Endothelial cell of umbilical vein (primary cell): ENCODE results near the gene BBLN. TPM values are rescaled to one million over a fixed set of nuclear protein-coding genes. Genes with fewer than 3 reads are reported as not detected.

Source experiments
- BruUV-seq: library from RNA; stranded (reverse); fragments of 400-500 nt; replicated peaks from 2 replicates; lab custom pipeline; 2021; lab: Mats Ljungman, UMichigan
- CTCF ChIA-PET: fragments of 300-600, 350-600 bp; sonication (Branson Sonifier 250); formaldehyde crosslinking; loops from one replicate; lab custom pipeline; 2021; ENCODE audit warnings: antibody characterized with exemption, inconsistent platforms; lab: Charles Lee
- POLR2A ChIA-PET: fragments of 300-600, 350-600 bp; sonication (Branson Sonifier 250); formaldehyde crosslinking; loops from one replicate; lab custom pipeline; 2021; ENCODE audit warnings: antibody characterized with exemption, inconsistent platforms; lab: Charles Lee
- DNase-seq: peaks from one replicate; pipeline ENCODE4 v3.0.0-alpha.2; 2011; ENCODE audit warnings: low read depth, low spot score
- FAIRE-seq: peaks from 2 replicates; lab custom pipeline; 2011; peaks lifted over from hg19 to GRCh38; lab: Jason Lieb, UNC
- H2AFZ ChIP-seq: 2 replicates; pipeline ENCODE4 v1.6.0; 2012; ENCODE audit warnings: low read depth, low read length, control low read depth, inconsistent platforms
- H3K27ac ChIP-seq: 2 replicates; pipeline ENCODE4 v1.5.1; 2011; ENCODE audit warnings: low read depth, mild to moderate bottlenecking, control low read depth, low read length, moderate library complexity; ENCODE audit not compliant: insufficient read depth
- H3K27me3 ChIP-seq, 2 experiments: 2 replicates each; pipeline versions ENCODE4 v1.6.0 to v1.6.1; 2011; ENCODE audit warnings: low read length in 2 of 2, mixed read lengths in 1 of 2; ENCODE audit not compliant: control insufficient read depth in 2 of 2, insufficient read depth in 2 of 2
- H3K36me3 ChIP-seq, 2 experiments: 2 replicates in 1 of 2; 3 replicates in 1 of 2; pipeline ENCODE4 v1.5.1; 2011; ENCODE audit warnings: low read length in 2 of 2, mild to moderate bottlenecking in 1 of 2, moderate library complexity in 1 of 2; ENCODE audit not compliant: control insufficient read depth in 2 of 2, insufficient read depth in 2 of 2; ENCODE audit errors: extremely low read depth in 1 of 2
- H3K4me1 ChIP-seq: 3 replicates; pipeline ENCODE4 v1.5.1; 2011; ENCODE audit warnings: mild to moderate bottlenecking, low read length; ENCODE audit not compliant: control insufficient read depth, insufficient read depth; ENCODE audit errors: extremely low read depth
- H3K4me2 ChIP-seq: 2 replicates; pipeline ENCODE4 v1.6.1; 2011; ENCODE audit warnings: low read length, control low read depth, mixed read lengths; ENCODE audit not compliant: insufficient read depth
- H3K4me3 ChIP-seq, 3 experiments: fragments of 200-600 bp in 1 of 3; sonication (generic), shearing (Covaris generic) in 1 of 3; replicated peaks in 1 of 3; 2 replicates each; pipeline ENCODE4 v1.5.1; 2011 to 2016; ENCODE audit warnings: control low read depth in 3 of 3, low read length in 3 of 3, mild to moderate bottlenecking in 2 of 3, inconsistent platforms in 1 of 3, low read depth in 1 of 3, moderate library complexity in 1 of 3; ENCODE audit not compliant: insufficient read depth in 1 of 3
- H3K79me2 ChIP-seq: 2 replicates; pipeline ENCODE4 v1.6.0; 2012; ENCODE audit warnings: low read length, inconsistent platforms; ENCODE audit not compliant: control insufficient read depth, insufficient read depth
- H3K9ac ChIP-seq: replicated peaks from 2 replicates; pipeline ENCODE3; 2011; ENCODE audit warnings: low read length, control low read depth; ENCODE audit not compliant: insufficient read depth; ENCODE audit errors: extremely low read depth
- H3K9me1 ChIP-seq: replicated peaks from 3 replicates; pipeline ENCODE4 v1.6.0; 2011; ENCODE audit warnings: mild to moderate bottlenecking, low read length; ENCODE audit not compliant: control insufficient read depth, insufficient read depth; ENCODE audit errors: extremely low read depth
- H3K9me3 ChIP-seq: replicated peaks from 2 replicates; pipeline ENCODE4 v1.5.1; 2012; ENCODE audit warnings: low read length, inconsistent platforms; ENCODE audit not compliant: control insufficient read depth, insufficient read depth
- H4K20me1 ChIP-seq: replicated peaks from 2 replicates; pipeline ENCODE3; 2011; ENCODE audit warnings: mild to moderate bottlenecking, low read length; ENCODE audit not compliant: control insufficient read depth, insufficient read depth; ENCODE audit errors: extremely low read depth
- GATA2 ChIP-seq: IDR thresholded peaks from 2 replicates; pipeline ENCODE4 v1.7.0; 2011; ENCODE audit warnings: low read depth, mild to moderate bottlenecking, moderate library complexity, mixed read lengths, low read length; ENCODE audit not compliant: insufficient read length, insufficient read depth
- JUN ChIP-seq: IDR thresholded peaks from 2 replicates; pipeline ENCODE4 v1.6.1; 2011; ENCODE audit warnings: borderline replicate concordance, low read depth; ENCODE audit not compliant: insufficient read length, insufficient read depth
- MYC ChIP-seq: IDR thresholded peaks from one replicate; pipeline ENCODE4 v1.6.1; 2011; ENCODE audit warnings: mild to moderate bottlenecking, low read depth, low read length
- dilution Hi-C: fragments of 300-500 bp; cut with MboI; formaldehyde crosslinking; loops from one replicate; pipeline ENCODE4 v1.15.0; 2019; ENCODE audit warnings: low sequenced_read_pairs; ENCODE audit not compliant: extremely low pct_ligation_motif_present
- intact Hi-C: fragments of 100-400 bp; cut with micrococcal nuclease; formaldehyde crosslinking; loops from one replicate; pipeline ENCODE4 v1.10.0; 2022
- polyA plus RNA-seq, 4 experiments: library from polyadenylated mRNA; depleted of rRNA in 3 of 4; stranded (reverse) in 3 of 4; unstranded in 1 of 4; fragments of >200 nt; gene quantifications; 2 replicates each; pipeline versions ENCODE4 v1.2.1 to v1.2.3, GENCODE V29; 2011 to 2012; ENCODE audit warnings: missing spikeins in 1 of 4
- total RNA-seq: library from RNA; stranded (reverse); gene quantifications from 2 replicates; pipeline ENCODE4 v1.2.3, GENCODE V29; 2021

BBLN gene
- total and polyA plus RNA-seq, 2 donors (not counting 3 experiments of a cell fraction or from before 2014, with no cell fraction given): 51.0 to 124 TPM

GRCh38 chr9:128116104-128117083 lies 43.7 kb upstream of the BBLN start:
- intact Hi-C loops (loop anchor here (1.0 to 2.0 kb wide), 6 partner anchors 11 to 173 kb away; partner anchors contain the start of genes PTGES2 and SLC25A25), dilution Hi-C loops (no loop called here)
- BruUV-seq: no TSS peak
- Histone ChIP-seq H3K4me1 (no peaks in the 10 kb centered on the region), H3K4me2 (no peak overlapping the region), H3K27ac (no peak overlapping the region), H2AFZ (no peak overlapping the region), H3K9me1 (no peaks in the 10 kb centered on the region), H4K20me1 (no peaks in the 10 kb centered on the region), H3K36me3 (peaks cover 0 to 8% of the 10 kb centered on the region in 2 experiments), H3K79me2 (no peaks in the 10 kb centered on the region), H3K9ac (no peak overlapping the region), H3K27me3 (no peaks in the 10 kb centered on the region), H3K9me3 (no peaks in the 10 kb centered on the region), H3K4me3 (no peak overlapping the region)
- ChIA-PET POLR2A (no interaction called here), CTCF (interaction anchor here (0.8 to 3.7 kb wide), 4 partner anchors 11 to 173 kb away, joined by 3 to 55 read pairs (median 25); partner anchors contain the start of gene PTGES2)
- DNase-seq (no peak), FAIRE-seq (no peak)
- TF ChIP-seq MYC: no peak
- no peak for TF ChIP-seq JUN
- TF ChIP-seq GATA2: no peak
